ENCODE measurements around the gene FAM81A.
"Not testable (repeated sequence)": the region's sequence is repeated elsewhere in the genome, so short reads cannot be mapped to it uniquely, and the experiment has no call there.

Gene FAM81A

GRCh38 chr15:59447367-59447766 is 9.4 kb downstream of the FAM81A start:
- Histone ChIP-seq H3K9ac (ENCODE audit: low read length) (no peak overlapping the region), H3K27me3 (ENCODE audit: control insufficient read depth, insufficient read depth, low read length) (no peaks in the 10 kb centered on the region), H3K9me3 (ENCODE audit: control insufficient read depth, low read depth, low read length) (no peaks in the 10 kb centered on the region), H3K4me3 (ENCODE audit: low read length) (no peak overlapping the region), H3K27ac (ENCODE audit: low read length) (no peak overlapping the region), H3K4me1 (ENCODE audit: control insufficient read depth, low read depth, low read length) (no peaks in the 10 kb centered on the region), H3K36me3 (ENCODE audit: control insufficient read depth, low read depth, low read length) (no peaks in the 10 kb centered on the region)

GRCh38 chr15:59448871-59449270 is 10.9 kb downstream of the FAM81A start:
- H3K4me3 ChIP-seq (ENCODE audit: low read length), result no peak overlapping the region
- H3K9ac ChIP-seq (ENCODE audit: low read length), result no peak overlapping the region
- H3K36me3 ChIP-seq (ENCODE audit: control insufficient read depth, low read depth, low read length), result no peaks in the 10 kb centered on the region
- no peaks in the 10 kb centered on the region for H3K9me3 ChIP-seq (ENCODE audit: control insufficient read depth, low read depth, low read length)
- H3K27ac ChIP-seq (ENCODE audit: low read length), result no peak overlapping the region
- H3K27me3 ChIP-seq (ENCODE audit: control insufficient read depth, insufficient read depth, low read length), result no peaks in the 10 kb centered on the region
- no peaks in the 10 kb centered on the region for H3K4me1 ChIP-seq (ENCODE audit: control insufficient read depth, low read depth, low read length)

- Histone ChIP-seq H3K27ac (ENCODE audit: low read length) (no peak overlapping the region), H3K4me1 (ENCODE audit: control insufficient read depth, low read depth, low read length) (no peaks in the 10 kb centered on the region), H3K36me3 (ENCODE audit: control insufficient read depth, low read depth, low read length) (no peaks in the 10 kb centered on the region), H3K4me3 (ENCODE audit: low read length) (no peak overlapping the region), H3K9ac (ENCODE audit: low read length) (no peak overlapping the region), H3K27me3 (ENCODE audit: control insufficient read depth, insufficient read depth, low read length) (no peaks in the 10 kb centered on the region), H3K9me3 (ENCODE audit: control insufficient read depth, low read depth, low read length) (no peaks in the 10 kb centered on the region)
These were observed 15.7 kb downstream of the FAM81A start for GRCh38 chr15:59453474-59454215.

- Histone ChIP-seq H3K4me1 (ENCODE audit: control insufficient read depth, low read depth, low read length) (no peaks in the 10 kb centered on the region), H3K36me3 (ENCODE audit: control insufficient read depth, low read depth, low read length) (no peaks in the 10 kb centered on the region), H3K4me3 (ENCODE audit: low read length) (no peak overlapping the region), H3K27me3 (ENCODE audit: control insufficient read depth, insufficient read depth, low read length) (no peaks in the 10 kb centered on the region), H3K27ac (ENCODE audit: low read length) (no peak overlapping the region), H3K9me3 (ENCODE audit: control insufficient read depth, low read depth, low read length) (no peaks in the 10 kb centered on the region), H3K9ac (ENCODE audit: low read length) (no peak overlapping the region)
These were observed 18.1 kb downstream of the FAM81A start for GRCh38 chr15:59456114-59456513.

GRCh38 chr15:59457103-59457502 is 19.1 kb downstream of the FAM81A start:
- Histone ChIP-seq H3K9ac (ENCODE audit: low read length) (no peak overlapping the region), H3K36me3 (ENCODE audit: control insufficient read depth, low read depth, low read length) (no peaks in the 10 kb centered on the region)

GRCh38 chr15:59461521-59461920 is 23.5 kb downstream of the FAM81A start:
- Histone ChIP-seq H3K36me3 (ENCODE audit: control insufficient read depth, low read depth, low read length) (no peaks in the 10 kb centered on the region), H3K4me1 (ENCODE audit: control insufficient read depth, low read depth, low read length) (no peaks in the 10 kb centered on the region), H3K9ac (ENCODE audit: low read length) (no peak overlapping the region), H3K27ac (ENCODE audit: low read length) (no peak overlapping the region), H3K4me3 (ENCODE audit: low read length) (no peak overlapping the region), H3K27me3 (ENCODE audit: control insufficient read depth, insufficient read depth, low read length) (no peaks in the 10 kb centered on the region), H3K9me3 (ENCODE audit: control insufficient read depth, low read depth, low read length) (no peaks in the 10 kb centered on the region)

More at GRCh38 chr15:59457103-59457502, 19.1 kb downstream of the FAM81A start:
- H3K4me1 ChIP-seq (ENCODE audit: control insufficient read depth, low read depth, low read length), result no peaks in the 10 kb centered on the region
- no peaks in the 10 kb centered on the region for H3K27me3 ChIP-seq (ENCODE audit: control insufficient read depth, insufficient read depth, low read length)
- H3K4me3 ChIP-seq (ENCODE audit: low read length), result no peak overlapping the region
- H3K27ac ChIP-seq (ENCODE audit: low read length), result no peak overlapping the region
- no peaks in the 10 kb centered on the region for H3K9me3 ChIP-seq (ENCODE audit: control insufficient read depth, low read depth, low read length)

- no peaks in the 10 kb centered on the region for H3K36me3 ChIP-seq (ENCODE audit: control insufficient read depth, low read depth, low read length)
- no peaks in the 10 kb centered on the region for H3K4me1 ChIP-seq (ENCODE audit: control insufficient read depth, low read depth, low read length)
- no peaks in the 10 kb centered on the region for H3K9me3 ChIP-seq (ENCODE audit: control insufficient read depth, low read depth, low read length)
- H3K9ac ChIP-seq (ENCODE audit: low read length), result no peak overlapping the region
- no peaks in the 10 kb centered on the region for H3K27me3 ChIP-seq (ENCODE audit: control insufficient read depth, insufficient read depth, low read length)
- no peak overlapping the region for H3K27ac ChIP-seq (ENCODE audit: low read length)
- H3K4me3 ChIP-seq (ENCODE audit: low read length), result no peak overlapping the region
These were observed 35.2 kb downstream of the FAM81A start for GRCh38 chr15:59473226-59473625.

GRCh38 chr15:59475161-59475560 is 37.2 kb downstream of the FAM81A start:
- H3K36me3 ChIP-seq (ENCODE audit: control insufficient read depth, low read depth, low read length); H3K4me1 ChIP-seq (ENCODE audit: control insufficient read depth, low read depth, low read length); H3K9me3 ChIP-seq (ENCODE audit: control insufficient read depth, low read depth, low read length); H3K27me3 ChIP-seq (ENCODE audit: control insufficient read depth, insufficient read depth, low read length); H3K4me3 ChIP-seq (ENCODE audit: low read length); H3K9ac ChIP-seq (ENCODE audit: low read length); H3K27ac ChIP-seq (ENCODE audit: low read length): not testable (repeated sequence)

- Histone ChIP-seq H3K27me3 (ENCODE audit: control insufficient read depth, insufficient read depth, low read length) (no peaks in the 10 kb centered on the region), H3K9me3 (ENCODE audit: control insufficient read depth, low read depth, low read length) (no peaks in the 10 kb centered on the region), H3K36me3 (ENCODE audit: control insufficient read depth, low read depth, low read length) (no peaks in the 10 kb centered on the region), H3K27ac (ENCODE audit: low read length) (no peak overlapping the region), H3K4me1 (ENCODE audit: control insufficient read depth, low read depth, low read length) (no peaks in the 10 kb centered on the region), H3K9ac (ENCODE audit: low read length) (no peak overlapping the region), H3K4me3 (ENCODE audit: low read length) (no peak overlapping the region)
These were observed 46.4 kb downstream of the FAM81A start for GRCh38 chr15:59484399-59484798.

GRCh38 chr15:59485036-59485435 is 47.0 kb downstream of the FAM81A start:
- H3K4me3 ChIP-seq (ENCODE audit: low read length), result no peak overlapping the region
- H3K27ac ChIP-seq (ENCODE audit: low read length), result no peak overlapping the region
- no peaks in the 10 kb centered on the region for H3K9me3 ChIP-seq (ENCODE audit: control insufficient read depth, low read depth, low read length)
- no peaks in the 10 kb centered on the region for H3K4me1 ChIP-seq (ENCODE audit: control insufficient read depth, low read depth, low read length)
- no peak overlapping the region for H3K9ac ChIP-seq (ENCODE audit: low read length)
- no peaks in the 10 kb centered on the region for H3K36me3 ChIP-seq (ENCODE audit: control insufficient read depth, low read depth, low read length)
- H3K27me3 ChIP-seq (ENCODE audit: control insufficient read depth, insufficient read depth, low read length), result no peaks in the 10 kb centered on the region

- not testable (repeated sequence) for H3K9ac ChIP-seq (ENCODE audit: low read length); H3K27ac ChIP-seq (ENCODE audit: low read length); H3K4me1 ChIP-seq (ENCODE audit: control insufficient read depth, low read depth, low read length); H3K27me3 ChIP-seq (ENCODE audit: control insufficient read depth, insufficient read depth, low read length); H3K4me3 ChIP-seq (ENCODE audit: low read length); H3K9me3 ChIP-seq (ENCODE audit: control insufficient read depth, low read depth, low read length); H3K36me3 ChIP-seq (ENCODE audit: control insufficient read depth, low read depth, low read length)
These were observed 51.5 kb downstream of the FAM81A start for GRCh38 chr15:59489485-59489884.

- no peaks in the 10 kb centered on the region for H3K9me3 ChIP-seq (ENCODE audit: control insufficient read depth, low read depth, low read length)
These were observed 53.1 kb downstream of the FAM81A start for GRCh38 chr15:59491062-59491461.

More at GRCh38 chr15:59491062-59491461, 53.1 kb downstream of the FAM81A start:
- H3K4me3 ChIP-seq (ENCODE audit: low read length), result no peak overlapping the region
- H3K27ac ChIP-seq (ENCODE audit: low read length), result no peak overlapping the region
- no peaks in the 10 kb centered on the region for H3K4me1 ChIP-seq (ENCODE audit: control insufficient read depth, low read depth, low read length)
- no peaks in the 10 kb centered on the region for H3K27me3 ChIP-seq (ENCODE audit: control insufficient read depth, insufficient read depth, low read length)
- H3K9ac ChIP-seq (ENCODE audit: low read length), result no peak overlapping the region
- H3K36me3 ChIP-seq (ENCODE audit: control insufficient read depth, low read depth, low read length), result no peaks in the 10 kb centered on the region
